ENCODE results near the gene DNAJC1.
A peak's percentile ranks its signal among the peaks of the same experiment; 100 is the strongest.

DNAJC1 gene

DNA sequence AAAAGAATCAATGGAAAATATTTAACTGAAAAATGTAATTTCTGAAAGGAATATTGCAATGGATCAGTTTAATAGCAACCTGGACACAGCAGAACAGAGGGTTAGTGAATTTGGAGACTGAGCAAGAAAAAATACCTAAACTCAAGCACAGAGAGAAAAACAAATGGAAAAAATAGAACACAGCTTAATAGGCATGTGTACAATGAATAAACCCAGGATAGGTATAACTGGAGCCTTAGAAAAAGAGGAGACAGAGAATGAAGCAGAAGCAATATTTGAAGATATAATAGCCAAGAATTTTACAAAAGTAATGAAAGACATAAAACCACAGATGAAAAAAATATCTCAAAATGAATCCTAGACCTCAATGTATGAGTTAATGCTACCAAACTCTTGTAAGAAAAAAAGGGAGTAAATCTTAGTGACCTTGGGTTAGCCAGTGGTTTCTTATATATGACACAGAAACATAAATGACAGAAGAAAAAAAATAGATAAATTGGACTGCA is 2.9 kb upstream of the DNAJC1 start:
- no peak for DNase-seq (ENCODE audit: low read depth)

DNA sequence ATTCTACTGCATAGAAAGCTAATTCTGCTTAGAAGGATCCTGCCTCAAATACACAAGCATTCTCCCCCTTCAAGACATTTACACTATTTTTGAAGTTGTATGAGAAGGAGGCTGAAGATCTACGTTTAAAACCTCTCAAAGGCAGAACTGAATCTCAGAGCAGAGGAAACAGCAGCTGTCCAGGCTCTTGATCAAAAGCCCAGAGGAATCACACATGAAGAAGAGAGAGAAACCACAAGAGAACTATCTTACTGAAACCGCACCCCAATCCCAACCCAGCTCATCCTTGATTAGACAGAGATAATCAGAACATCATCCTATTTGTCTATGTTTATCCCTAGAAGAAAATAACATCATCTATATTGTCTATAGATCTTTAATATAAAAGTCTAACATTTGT is 2.2 kb upstream of the DNAJC1 start:
- DNase-seq (ENCODE audit: low read depth), result no peak

DNA sequence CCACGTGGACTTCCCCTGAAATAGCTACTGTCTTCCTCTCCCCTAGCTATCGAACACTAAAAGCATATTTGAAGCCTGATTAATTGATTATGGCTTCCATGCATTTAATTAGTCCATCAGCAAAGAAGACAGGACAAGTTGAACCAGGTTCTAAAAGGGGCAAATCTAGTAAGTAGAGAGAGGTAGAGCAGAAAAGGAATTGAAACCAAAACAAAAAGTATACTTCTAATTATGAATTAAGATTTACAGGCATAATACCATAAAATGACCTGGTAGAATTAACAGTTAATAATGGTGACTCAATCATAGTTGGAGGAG is 393 bp upstream of the DNAJC1 start:
- DNase-seq (ENCODE audit: low read depth), result no peak

DNA sequence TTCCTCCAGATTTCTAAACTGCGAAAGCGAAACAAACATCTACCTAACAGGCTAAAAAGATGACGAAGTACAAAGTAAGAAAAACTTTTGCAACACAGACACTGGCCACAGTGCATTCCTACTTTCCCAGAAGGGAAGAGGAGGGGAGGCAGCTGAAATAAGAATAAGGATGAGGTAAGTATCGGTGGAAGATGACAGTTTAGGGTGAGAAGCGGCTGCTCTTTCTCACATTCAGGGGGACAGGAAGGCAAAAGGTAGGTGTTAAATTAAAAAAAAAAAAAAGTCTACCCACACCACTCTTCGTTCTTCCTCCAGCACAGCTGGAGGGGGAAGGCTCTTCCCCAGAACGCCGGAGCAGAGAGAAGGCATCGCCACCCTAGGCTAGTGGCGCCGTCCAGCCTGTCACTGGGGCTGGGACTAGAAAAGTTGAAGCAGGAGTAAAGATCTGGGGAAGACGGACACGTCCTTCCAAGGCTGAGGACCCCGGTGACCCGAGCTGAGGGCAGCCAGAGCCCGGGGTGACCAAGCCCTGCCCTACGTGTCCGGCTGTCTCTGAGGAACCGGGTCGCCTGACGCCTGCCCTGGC is 846 bp downstream of the DNAJC1 start:
- DNase-seq (ENCODE audit: low read depth), result peak; percentile 54

DNA sequence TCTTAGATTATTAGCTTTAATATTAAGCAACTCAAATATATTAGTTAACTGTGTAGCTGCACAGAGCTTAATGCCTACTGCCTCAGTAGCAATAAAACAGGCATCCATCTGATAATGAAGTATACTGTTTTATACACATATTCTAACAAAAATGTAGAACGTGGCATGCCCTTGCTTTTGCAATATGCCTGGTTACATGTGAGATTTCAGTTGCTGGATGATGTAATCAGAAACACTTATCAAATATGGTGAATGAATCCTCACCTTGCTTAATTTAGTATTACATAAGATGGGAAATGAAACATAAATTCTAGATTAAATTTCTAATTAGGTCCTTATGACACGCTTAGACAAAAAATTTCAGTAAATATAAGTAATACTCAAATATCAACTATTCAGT is 8.0 kb downstream of the DNAJC1 start:
- DNase-seq (ENCODE audit: low read depth), result no peak

DNA sequence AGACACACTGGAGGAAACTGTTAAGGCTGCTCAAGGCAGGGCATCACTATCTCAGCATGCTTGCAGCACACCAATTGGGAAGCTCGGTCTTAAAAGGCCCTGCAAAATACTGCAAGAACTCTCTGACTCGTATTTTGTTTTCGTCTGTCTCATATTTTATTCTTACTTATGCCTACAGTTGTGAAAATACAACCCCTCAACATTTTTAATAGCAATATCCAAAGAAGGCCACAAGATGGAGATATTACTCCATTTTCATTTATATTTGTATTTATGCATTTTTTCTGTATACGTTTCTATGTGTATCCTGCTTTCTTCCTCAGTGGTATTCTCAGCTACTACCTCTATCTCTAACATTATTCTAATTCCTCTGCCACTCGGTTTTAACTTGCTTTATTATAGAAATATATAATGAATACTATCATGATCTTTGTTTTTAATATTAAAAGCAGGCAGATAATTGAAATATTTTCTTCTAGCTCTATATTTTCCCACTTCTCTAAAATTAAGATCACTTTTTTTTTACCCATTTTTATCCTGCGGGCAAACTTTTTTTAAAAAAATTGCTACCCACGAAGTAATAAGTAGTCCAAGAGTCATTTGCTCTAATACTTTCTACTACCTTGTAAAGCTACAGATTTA is 10.0 kb downstream of the DNAJC1 start:
- no peak for DNase-seq (ENCODE audit: low read depth)

DNA sequence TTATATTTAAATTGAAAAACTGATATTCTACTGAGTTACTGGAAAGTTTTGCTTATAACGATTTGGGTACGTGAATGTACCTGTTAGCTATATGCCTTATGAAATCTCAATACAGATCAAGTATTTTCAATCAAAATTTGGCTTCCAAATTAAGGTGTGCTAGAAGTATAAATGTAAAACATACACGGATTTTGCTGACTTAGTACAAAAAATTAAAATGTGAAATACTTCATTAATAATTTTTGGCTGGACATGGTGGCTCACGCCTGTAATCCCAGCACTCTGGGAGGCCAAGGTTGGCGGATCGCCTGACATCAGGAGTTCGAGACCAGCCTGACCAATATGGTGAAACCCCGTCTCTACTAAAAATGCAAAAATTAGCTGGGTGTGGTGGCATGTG is 11.7 kb downstream of the DNAJC1 start:
- DNase-seq (ENCODE audit: low read depth), result no peak

DNA sequence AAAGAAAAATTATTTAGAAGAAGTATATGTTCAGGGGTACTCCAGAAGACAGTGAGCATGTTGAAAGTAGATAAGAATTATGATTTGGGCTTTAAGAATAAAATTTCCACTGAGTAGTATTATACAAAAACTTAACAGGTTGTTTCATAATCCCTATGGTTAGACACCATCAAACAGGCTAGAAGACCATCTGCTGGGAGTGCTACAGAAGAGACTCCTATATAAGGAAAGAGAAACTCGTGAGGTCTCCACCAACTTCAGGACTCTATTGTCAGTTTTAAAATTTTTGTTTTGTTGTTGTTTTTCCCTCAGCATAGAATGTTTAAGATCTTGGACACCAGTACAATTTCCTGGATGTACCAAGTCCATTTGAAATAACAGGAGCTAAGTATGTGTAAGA is 13.1 kb downstream of the DNAJC1 start:
- DNase-seq (ENCODE audit: low read depth), result no peak

DNA sequence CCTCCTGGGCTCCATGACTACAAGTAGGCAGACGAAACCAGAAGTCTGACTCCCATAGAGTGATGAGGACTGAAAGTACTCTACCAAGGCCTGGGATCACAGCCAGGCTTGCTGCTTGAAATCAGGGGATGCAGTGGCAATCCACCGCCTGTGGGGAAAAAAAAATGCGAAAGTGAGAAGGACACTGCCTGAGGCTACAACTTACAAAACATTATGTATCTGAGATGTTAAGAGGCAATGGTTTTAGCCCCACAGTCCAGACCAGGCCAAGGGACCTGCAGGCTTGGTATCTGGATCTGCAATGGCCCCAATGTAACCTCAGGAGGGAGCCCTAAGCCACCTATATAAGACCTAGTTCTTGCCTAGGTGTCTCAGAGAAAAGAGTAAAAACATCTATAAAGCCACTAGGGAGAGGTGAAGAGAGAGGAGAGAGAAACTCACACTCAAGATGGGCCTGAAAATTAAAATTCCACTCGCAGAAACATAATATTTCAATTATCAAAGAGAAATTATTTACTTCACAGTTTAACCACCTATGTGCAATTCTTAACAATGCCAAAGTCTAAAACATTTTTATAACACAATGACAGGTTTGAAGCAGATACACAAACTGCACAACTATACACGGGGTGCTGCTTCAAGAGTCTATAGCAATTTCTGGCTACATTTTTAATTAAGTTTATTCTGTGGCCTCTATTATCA is 13.9 kb downstream of the DNAJC1 start:
- DNase-seq (ENCODE audit: low read depth), result peak; percentile 84

DNA sequence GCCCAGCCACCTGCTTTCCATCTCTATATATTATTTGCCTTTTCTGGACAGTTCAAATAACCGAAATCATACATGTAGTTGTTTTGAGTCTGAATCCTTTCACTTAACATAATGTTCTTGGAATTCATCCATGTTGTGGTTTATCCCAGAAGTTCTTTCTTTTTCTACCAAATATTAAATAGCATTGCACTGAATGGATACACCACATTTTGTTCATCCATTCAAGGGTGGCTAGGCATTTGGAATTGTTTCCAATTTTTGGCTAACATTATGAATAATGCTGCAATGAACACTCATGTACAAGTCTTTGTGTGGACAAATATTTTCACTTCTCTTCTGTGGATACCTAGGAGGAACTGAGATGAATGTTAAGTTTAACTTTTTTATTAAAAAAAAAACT is 18.0 kb downstream of the DNAJC1 start:
- DNase-seq (ENCODE audit: low read depth), result peak; percentile 55

DNA sequence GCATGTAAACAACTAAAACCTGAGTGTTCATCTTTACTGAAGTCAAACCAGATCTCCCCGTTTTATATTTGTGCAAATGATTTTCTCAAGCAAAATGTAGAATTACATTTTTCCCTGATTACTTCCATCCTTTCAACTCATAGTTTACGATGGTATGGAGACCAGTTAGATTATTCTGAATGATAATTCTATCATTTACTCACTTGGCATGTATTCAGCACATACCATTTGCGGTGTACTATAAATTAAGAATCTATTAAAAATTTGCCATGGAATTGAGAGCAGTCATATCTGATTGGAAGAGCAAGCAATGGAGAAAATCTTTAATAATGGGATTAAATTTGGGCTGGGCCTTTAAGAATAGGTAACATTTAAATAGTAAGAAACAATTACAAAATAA is 22.4 kb downstream of the DNAJC1 start:
- no peak for DNase-seq (ENCODE audit: low read depth)

DNA sequence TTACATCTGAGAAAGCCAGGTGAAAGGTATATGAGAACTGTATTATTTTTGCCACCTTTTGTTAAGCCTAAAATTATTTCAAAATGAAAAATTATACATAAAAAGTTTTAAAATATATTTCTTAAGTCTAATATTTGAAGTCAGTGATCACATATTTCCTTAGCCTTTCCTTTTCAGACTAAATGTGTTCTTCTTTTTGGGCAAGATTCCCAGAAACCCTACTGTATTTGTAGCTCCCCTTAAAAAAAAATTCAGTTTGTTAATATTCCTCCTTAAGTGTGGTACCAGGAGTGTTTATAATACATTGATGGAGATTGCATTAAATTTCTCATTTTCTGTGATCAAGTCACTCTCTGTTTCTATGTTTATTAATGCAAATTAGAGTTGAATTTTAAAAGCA is 22.8 kb downstream of the DNAJC1 start:
- DNase-seq (ENCODE audit: low read depth), result no peak

DNA sequence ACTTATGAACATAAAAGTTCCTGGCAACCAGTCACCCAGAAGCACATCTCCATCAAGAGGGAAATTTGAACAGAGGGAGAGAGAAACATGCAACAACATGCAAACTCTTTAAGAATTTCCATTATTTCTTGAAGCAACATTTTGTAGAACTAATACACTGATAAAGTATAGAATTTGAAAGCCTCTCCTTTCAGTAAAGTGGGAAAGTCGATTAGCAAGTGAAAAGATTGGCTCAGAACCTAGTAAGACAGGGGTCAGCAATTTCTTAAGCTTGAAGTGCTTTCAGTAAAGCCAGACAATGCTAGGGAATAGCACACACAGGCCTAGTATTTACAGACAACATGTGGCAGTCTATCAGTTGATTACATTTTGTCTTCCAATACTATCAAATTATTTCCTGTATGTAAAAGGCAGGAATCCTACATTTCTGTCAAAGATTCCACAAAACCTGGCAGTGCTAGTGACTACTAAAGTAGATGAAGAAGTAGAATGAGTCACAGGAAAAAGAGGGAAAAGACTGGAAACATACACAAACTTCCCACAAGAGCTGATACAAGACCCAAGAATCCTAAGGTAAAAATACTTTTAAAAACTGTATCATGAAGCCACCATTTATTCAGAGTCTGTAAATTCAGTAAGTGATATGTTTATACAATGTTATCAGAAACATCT is 25.2 kb downstream of the DNAJC1 start:
- no peak for DNase-seq (ENCODE audit: low read depth)

DNA sequence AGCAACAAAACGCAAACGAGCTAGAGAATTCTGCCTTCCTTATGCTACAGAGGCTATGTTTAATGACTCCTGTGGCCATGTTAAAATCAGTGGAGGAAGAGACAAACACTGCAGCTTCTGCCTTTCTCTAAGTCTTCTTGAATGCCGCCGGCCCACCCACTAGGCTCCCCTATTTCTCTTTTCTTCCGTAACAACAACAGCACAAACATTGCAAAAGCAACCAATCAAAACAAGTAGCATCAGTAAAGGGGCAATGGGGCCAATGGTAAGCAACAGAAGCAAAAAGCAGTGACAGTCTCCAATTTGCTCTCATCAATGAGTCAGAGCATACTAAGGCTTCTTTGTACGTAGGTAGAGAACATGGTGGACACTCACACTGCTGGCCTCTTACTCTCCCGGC is 26.8 kb downstream of the DNAJC1 start:
- no peak for DNase-seq (ENCODE audit: low read depth)

DNA sequence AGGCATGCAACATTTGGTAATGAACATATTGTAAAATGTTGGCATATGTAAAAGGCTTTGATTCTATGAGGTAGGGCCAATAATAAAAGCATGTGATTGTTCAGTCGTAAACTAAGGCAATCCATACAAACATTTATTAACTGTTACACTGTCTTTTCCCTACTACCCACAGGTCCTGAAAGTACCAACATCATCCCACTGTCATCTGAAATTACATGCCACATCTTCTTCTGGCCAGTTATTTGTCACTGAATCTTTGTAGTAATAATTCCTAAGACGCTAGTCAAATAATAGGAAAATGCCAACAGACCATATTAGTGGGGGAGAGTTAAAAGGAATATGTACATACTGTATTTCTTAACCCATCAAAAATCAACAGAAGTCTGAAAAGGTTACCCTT is 27.2 kb downstream of the DNAJC1 start:
- no peak for DNase-seq (ENCODE audit: low read depth)

DNA sequence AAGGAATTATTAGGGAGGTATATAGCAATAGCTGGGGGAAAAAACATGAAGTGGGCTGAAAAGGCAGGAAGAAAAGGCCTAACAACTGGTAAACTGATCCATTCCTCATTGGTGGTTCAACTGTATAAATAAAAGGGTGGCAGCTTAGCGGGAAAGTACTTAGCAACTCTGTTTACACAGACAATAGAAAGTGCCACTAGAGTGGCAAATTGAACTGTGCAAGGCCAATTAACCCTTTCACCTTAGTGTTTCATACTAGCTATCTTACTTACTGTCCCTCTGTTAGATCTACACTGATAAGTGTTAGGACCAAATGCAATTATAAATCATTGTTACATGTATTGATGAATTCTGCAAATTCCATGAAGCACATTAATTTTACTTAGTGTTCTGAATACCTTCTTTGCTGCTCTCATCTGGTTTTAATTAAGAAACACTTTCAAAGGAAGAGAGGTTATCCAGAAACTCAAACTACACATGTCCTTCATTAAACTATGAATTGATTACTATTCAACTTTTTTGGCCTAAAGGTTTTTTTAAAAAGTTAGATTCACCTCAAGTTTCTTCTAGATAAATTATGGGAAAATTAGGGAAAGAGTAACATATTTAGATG is 28.0 kb downstream of the DNAJC1 start:
- DNase-seq (ENCODE audit: low read depth), result no peak

DNA sequence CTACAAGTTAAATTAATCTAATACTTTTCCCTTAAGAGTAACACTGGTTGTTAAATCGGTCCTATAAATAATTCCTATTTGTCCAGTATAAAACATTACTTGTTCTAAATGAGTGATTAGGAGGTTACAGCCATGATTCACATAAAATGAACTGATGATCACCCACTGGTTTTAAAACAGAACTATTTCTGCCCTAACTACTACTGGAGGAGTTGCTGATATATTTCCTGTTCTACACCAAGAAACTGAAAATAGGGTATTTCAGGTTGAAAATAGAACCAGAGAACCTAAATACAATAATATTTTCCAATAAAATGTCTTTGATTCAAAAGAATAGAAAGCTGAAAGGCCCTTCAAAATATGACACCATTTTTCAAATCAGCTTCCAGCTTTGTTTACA is 30.9 kb downstream of the DNAJC1 start:
- DNase-seq (ENCODE audit: low read depth), result no peak

DNA sequence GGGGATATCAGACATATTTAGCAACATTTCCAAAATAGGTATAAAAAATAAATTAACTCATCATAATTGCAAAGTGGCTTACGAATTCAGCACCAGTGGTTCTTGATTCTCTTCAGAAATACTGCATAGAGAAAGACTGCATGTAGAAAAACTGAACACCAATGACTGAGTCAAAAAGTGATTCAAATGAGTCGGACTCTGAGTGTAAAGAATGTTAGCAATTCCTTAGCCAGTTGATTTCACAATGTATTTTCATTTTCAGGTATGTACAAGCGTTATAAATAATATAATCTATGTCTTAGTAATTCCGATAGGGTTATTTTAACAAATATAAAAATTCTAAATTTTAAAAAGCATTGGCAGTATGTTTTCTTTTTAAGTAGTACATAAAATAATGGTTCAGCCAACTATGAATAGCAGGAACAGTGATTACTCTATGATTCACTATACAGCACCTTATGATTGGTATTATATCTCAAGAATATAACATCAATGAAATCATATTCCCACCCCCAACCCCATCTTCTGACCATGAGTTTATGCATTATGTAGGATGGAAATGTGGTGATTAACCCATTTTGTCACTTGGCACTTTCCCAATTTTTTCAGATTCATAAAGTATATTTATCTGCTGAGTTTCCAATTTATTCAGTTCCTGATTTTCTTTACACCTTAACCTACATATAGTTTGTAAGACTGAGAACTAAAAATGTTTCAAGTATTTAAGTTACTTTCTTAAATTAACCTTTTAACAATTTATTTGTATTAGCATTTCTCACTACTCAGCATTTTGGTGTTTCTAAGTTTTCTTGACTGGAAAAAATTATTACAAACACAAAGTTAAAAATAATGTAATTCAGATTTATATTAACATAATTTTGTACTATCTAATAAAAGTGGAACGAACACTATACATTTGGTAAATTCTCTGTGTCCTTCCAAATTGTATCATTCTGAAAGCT is 33.9 kb downstream of the DNAJC1 start:
- no peak for DNase-seq (ENCODE audit: low read depth)

DNA sequence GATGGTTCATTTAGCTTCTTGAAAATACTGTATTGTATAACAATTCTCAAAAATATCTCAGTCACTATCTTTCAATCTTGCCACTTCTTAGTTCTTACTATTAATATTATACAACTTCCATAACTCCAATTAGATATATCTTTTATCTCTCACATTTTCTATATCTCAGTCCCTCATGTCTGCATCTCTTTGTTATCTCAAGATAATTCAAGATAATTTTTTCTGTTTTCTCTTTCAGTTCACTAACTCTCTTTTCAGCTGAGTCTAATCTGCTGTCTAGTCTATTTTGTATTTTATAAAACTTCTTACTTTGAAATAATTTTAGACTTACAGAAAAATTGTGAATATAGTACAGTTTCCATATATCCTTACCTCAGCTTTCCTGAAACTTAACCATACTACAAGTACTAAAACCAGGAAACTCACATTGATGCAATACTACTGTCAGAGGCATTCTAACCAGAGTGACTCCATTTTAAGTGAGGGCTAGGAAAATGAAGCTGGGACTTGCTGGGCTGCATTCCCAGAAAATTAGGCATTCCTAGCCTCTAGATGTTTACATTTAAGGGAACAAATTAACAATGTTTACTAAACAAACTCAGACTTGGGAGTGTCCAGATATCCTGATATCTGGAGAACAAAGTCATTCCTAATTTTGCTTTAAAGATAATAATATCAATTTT is 38.4 kb downstream of the DNAJC1 start:
- DNase-seq (ENCODE audit: low read depth), result no peak

DNA sequence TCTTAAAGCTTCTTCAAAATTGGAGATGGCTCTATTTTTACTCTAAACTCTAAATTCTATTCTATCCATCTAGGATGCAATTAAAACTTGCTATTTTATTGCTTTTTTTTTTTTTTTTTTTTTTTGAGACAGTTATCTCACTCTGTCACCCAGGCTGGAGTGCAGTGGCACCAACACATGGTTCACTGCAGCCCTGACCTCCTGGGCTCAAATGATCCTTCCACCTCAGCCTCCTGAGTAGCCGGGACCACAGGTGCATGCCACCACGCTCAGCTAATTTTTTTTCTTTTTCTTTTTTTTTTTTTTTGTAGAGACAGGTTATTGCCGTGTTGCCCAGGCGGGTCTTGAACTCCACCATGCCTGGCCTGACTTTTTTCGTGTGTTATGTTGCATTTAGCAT is 41.2 kb downstream of the DNAJC1 start:
- no peak for DNase-seq (ENCODE audit: low read depth)

DNA sequence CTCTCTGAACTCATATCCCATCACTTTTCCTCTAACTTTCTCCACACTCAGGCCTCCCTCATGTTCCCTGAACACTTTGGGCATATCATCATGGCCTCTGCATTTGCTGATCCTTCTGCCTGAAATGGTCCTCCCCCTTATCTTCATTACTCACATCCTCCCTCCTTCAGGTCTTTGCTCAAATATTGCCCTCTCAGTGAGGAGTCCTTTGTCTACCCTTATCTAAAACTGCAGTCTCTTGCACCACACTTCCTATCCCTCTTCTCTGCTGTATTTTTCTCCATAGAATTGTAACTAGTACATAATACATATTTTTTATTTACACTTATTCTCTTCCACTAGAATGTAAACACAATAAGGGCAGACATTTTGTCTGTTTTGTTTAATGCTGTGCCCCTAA is 41.7 kb downstream of the DNAJC1 start:
- no peak for DNase-seq (ENCODE audit: low read depth)

All from fibroblast of gingiva (primary cell).